Activated CD4-positive, alpha-beta T cell treated with anti-CD3 and anti-CD28 coated beads, Interleukin-10, Interleukin-2, amounts not matched to agents 100 ng/mL and 50 ng/mL, durations not matched to agents 16 hours and 8 hours (primary cell): ENCODE data around the gene LRRC4C.

Experiments
- DNase-seq: peaks from one replicate; pipeline ENCODE4 v3.0.0-alpha.2; 2020

The LRRC4C gene

DNA sequence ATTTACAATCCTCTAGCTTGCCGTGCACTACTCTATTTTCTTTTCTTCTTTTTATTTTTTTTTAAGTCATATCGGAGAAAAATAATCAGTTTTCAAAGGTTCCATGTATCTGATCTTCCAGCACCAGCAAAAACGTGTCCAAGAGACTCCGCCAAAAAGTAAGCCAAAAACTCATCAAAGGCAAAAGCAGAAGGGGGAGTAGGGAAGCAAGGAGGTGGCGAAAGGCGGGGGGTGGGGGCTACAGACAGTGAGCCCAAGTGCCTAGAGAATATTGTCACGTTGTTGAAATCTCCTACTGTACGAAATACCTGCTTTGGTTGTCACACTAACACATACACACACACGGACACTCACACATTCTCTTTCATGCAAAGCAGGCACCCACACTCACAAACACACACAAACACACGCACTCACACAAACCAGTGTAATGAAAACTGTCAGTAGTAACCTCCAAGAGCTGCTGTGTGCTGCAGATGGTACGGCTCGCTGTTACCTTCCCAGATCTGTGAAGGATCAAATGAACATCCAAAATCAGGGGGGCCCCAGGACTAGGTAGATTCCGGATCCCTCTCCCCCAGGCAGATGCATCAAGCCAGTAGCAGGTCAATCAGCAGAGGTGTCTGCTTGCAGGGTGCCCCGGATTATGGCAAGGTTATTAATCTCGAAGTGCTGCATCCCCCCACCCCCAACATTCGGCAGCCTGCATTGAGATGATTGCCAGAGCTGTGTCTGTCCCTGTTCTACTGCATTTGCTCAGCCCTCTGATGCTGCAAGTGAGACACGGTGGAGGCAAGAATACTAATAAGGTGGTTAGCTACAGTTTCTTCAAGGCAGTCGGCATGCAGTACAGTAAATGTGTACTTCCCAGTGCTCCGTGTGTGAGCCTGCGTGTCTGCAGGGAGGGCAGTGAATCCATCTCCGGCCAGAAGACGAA is at the start of gene LRRC4C:
Gene LRRC4C, minus strand, starts transcription at position 188 of the 937 bp plus-strand sequence.
- no peak for DNase-seq

DNA sequence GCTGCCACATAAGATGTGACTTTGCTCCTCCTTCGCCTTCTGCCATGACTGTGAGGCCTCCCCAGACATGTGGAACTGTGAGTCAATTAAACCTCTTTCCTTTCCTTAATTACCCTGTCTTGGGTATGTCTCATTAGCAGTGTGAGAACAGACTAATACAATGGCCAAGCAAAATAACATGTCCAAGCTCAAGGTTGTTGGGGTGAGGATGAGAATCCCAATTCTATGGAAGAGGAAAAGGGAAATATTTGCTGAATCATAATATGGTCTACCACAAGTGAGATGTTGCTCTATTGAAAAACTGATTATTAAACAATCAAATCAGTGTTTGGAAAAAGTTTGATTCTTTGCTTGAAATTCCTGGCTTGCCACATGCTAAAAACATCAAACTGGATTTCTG is 48.7 kb upstream of the LRRC4C start:
- DNase-seq, result no peak

DNA sequence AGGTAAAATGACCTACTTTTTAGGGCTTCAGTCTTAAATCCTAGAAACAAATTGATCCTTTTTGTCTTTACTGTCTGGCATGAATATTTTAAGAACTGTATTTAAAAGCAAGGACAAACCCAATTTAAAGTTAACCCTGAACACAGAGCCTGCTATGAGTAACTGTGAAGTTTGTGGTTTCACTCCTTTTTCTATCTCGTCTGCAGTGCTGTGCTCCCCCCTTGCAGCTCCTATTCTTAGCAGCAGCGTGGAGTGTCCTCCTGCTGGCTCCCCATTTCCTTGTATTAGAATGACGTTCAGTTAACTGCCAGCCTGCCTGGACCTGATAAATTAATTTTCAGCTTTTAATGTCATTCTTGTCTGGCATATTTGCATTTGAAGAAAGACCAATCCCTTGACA is 40.0 kb upstream of the LRRC4C start:
- no peak for DNase-seq

DNA sequence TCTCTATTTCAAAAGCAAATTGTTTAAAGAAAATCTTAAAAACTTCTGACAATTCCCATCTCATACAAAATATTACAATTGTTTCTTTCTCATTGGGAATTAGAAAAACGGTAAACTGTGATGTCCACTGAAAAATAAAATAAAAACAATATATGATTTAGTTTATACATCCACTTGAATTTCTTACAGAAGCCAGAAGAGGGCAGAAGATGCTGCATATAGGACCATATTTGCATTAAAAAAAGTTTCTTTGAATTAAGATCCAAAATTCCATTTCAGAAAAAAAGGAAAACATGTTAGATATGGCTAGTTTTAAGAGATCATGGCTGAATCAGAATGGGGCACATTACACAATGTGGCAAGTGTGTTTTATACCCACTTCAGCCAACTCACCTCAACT is 39.3 kb upstream of the LRRC4C start:
- no peak for DNase-seq

DNA sequence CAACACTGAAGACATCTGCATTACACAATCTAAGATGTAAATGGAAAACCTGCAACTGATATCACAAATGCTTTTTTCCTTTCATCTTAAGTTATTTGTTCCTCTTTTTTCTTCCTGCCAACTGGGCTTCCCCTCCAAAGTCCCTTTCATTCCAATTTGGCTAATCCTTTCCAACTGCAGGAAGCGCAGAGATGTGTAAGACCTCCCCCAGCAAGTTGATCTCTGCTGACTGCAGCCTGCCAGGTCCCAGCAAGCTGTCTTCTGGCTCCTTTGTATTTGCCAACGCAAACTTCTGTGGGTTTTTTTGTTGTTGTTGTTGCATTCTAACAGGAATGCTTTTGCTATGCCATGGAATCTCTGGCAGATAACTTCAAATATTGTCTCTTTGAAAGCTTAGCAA is 38.5 kb upstream of the LRRC4C start:
- no peak for DNase-seq

DNA sequence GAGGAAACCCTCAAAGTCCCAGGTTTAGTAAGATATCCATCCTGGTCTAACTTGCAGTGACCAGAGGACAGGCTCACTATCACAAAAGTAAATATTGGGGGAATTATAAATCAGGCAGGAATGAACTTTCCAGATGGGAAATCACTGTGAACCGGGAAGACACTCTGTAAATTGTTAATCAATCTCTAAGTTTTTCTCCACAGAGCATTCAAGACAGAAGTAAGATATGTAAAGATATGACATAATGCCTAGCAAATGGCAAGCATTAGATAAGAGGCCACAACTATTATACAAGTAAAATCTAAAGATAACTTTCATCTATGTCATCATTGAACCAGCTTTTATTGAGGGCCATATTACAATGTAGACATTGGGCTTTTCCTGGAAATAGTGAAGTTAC is 35.3 kb upstream of the LRRC4C start:
- DNase-seq, result no peak

DNA sequence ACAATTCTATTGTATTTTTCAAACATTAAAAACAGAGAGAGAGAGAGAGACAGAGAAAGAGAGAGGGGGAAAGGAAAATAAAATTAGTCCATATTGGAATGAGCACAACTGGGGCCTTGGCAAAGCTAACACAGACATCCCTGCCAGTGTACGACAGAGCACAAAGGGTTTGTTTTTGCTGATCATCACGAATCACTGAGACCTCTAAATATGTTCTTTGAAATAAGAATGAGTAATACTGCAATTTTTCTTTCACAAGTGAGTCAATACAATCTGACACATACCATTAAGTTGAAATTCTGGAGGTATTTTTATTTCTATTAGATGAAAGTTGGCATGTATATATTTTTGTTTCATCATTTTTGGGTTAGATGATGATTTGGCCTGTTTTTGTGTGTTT is 27.0 kb upstream of the LRRC4C start:
- DNase-seq, result no peak

DNA sequence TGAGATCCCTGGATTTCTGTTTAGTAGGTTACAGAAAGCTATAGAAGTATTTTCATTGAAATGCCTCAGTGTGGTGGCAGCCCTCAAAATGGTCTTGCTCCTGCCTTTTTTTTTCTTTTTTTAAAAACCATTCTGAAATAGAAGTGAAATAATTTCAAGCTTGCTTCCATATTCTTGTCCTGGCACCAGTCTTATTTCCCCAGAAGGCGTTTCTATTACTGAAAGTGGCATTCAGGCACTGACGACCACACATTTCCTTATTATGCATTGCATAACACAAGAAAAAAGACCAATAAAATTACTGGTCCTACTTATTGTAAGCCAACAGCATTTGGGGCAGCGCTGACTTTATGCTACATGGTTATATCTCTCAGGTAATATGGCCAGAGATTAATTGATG is 24.5 kb upstream of the LRRC4C start:
- no peak for DNase-seq

DNA sequence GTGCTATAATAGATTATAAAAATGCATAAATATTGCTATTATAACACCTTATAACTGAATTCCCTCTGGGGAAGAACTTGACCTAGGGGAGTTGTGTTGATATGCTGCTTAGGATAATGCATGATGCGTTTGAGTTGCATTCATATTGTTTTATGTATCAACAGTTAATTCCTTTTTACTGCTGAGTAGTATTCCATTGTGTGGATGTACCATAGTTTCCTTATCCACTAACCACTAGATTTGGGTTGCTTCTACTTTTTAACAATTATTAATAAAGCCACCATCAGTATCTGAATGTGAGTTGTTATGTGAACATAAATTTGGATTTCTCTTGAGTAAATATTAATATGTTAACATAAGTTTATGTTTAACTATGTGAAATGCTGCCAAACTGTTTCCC is 19.7 kb upstream of the LRRC4C start:
- no peak for DNase-seq

DNA sequence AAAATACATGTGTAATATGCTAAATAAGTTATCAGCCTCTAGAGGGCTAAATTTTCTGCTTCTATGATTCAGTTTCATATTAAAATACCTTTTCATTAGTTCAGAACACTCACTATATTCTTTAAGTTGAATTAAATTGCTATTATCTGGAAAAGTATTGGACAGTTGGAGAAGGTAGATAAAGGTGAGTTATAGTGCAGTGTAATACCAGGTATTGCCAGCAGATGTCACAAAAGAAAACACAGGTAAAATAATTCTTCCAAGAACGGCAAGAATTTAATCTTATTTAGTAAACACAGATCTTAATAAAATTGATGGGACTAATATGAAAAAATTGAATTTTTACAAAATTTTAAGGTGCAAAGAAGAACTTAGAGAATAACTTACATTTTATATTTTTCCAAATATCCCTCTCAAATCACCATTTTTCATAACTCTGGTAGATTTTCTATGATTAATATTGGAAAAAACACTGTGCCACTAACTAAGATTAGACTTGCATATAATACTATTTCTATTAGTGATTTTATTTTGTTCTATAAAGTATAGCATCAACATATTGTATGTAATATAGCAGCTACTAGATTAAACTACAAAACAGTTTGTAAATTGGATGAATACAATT is 1.7 kb upstream of the LRRC4C start:
- DNase-seq, result peak; percentile 3

DNA sequence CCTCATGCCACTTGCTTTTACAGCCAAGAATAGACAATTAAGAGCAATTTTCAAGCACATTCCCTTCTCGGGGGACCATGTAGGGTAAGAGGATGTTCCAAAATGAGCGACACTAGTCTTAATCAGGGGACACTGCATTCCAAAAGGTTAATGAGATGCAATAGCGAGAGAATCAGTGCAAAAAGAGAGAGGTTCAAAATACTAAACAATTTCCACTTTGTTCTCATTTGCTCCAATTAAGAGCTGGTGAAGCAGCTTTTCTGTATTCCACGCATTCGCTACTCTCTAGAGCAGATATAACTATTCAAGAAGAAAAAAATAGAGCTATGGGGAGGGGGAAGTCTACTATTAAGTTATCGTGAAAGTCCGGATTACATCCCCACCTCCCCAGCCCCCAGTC is 811 bp downstream of the LRRC4C start:
- no peak for DNase-seq

DNA sequence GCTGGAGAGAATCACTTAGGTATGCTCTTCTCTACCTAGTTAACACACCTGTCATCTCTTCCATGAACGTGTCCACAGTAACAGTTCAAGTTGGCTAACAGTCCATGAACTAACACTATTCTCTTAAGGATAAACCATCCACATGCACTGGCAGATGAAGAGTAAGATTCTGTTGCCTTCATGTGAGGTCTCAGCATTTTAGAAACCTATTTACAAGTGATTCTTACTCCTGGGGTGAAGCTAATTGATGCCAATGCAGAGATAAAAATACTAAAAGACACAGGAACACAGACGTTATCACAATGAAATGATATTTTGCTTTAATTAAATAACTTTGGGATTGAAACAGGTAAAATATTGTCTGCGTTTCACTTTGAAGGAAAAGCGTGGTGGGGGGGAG is 1.3 kb downstream of the LRRC4C start:
- no peak for DNase-seq

DNA sequence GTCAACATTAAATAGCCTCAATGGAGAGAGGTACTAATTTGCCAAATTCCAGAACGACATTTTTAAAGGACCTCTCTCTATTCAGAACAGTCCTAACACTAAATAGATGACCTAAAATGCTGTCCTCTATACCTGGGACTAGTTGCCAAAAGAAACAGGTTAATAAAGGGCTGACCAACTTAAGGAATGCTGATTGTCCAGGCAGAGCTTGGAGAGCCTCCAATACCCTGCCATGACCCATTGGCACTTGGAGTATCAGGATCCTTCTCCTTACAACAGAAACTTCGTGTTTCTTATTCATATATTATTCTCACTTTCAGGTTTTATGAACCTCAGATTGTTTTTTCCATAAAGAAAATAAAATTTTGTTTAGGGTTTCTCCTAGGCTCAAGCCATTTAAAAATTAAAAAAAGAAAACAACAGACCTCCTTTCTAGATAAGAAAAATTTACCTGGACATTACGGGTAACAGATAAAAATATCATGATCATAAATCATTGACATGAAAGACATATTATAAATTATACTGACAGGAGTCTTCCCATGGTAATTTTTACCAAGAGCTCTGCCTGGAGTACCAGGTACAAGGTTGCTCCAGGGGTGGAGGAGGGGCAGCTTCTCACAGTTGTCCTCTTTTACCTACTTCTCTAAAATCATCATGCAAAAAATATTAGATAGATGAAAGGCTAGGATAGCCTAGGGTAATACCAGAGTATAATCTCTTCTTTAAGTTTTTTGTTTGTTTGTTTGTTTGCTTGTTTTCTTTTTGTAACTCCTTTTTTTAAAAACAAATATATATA is 2.0 kb downstream of the LRRC4C start:
- no peak for DNase-seq

DNA sequence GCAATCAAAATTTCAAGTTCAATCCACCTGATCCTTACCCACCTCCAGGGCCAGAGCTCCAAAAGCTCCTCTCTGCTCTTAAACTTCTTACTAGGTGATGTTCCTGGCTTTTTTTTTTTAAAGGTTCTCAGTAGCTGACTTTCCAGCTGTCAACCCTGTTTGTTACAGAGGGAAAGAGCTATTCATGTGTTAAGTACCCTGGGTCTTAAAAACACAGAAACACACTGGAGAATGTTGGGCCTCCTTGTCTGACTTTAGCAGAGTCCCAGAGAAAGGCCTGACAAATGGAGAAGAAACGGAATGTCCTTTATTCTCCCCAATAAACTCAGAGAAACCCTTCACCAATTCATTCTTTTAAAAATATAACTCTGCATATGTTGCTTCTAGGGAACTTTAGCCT is 3.2 kb downstream of the LRRC4C start:
- DNase-seq, result no peak

DNA sequence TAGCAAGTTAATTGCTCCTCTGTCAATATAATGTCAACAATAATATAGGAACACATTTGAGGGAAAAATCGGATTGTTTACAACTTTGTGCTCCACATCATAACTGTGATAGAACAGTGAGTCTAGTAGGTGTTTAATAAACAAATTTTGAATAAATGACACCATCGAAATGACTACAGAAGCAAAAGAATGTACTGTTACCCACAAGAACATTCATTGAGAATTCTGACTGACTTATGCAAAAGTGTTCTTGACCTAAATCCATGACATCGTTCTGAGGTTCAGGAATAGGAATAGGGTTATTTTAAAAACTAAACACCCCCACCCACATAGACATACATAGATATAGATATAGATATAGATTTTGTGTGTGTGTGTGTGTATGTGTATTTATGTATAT is 8.4 kb downstream of the LRRC4C start:
- no peak for DNase-seq

DNA sequence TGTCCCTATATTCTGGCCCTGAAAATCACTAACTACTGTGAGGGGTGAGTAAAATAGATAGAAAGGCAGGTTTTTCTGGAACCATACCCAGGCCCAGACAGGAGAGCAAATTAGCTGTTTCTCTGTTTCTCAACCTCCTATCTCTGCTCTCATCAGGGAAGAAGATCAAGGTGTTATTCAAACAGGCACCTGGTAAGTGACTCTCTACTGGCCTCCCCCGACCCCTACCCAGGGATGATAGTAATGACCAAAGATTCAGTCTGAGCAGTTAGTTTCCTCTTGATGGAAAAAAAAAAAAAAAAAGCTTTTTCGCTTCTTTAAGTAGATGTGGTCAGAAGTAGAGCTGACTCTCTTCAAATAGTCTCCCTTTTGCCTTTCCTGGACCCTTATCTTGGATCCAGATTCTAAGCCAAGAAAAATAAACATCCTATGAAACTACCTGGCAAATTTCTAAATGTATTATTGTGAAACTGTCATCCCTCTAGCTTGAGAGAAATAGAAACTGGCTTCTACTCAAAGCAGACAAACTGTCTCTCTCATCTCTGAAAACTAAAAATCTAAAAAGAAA is 9.9 kb downstream of the LRRC4C start:
- DNase-seq, result no peak

DNA sequence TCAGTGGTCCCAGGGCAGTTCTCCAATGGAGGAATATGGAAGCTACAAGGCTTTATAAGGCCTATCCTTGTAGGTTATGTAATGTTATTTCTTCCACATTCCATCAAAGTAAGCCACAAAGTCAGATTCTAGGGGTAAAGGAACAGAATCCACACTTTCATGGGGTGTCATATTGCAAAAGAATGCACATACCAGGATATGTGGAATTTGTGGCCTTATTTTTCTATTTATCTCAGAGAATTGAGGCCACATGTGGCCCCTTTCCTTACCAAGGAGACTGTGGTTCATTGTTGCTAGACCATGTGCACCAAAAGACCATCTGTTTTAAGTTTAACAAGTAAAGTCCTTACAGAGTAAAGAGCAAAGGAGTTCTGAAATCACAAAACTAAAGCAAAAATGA is 12.9 kb downstream of the LRRC4C start:
- DNase-seq, result no peak

DNA sequence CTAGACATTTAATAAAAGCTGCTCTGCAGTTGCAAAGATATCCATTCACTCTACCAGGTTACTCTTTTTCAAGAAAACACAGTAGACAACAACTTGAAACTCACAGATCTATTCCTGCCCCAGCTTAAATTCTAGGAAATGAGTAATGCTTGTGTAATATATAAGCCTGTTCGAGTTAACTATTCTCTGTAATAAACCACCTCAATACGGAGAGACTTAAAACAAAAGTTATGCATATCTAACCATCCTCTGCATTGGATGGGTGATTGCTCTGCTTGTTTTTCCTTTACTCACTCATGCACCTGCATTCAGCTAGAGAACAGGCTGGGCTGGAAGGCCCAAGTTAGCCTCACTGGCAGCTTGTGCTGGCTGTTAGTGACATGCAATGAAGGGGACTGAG is 13.3 kb downstream of the LRRC4C start:
- no peak for DNase-seq

DNA sequence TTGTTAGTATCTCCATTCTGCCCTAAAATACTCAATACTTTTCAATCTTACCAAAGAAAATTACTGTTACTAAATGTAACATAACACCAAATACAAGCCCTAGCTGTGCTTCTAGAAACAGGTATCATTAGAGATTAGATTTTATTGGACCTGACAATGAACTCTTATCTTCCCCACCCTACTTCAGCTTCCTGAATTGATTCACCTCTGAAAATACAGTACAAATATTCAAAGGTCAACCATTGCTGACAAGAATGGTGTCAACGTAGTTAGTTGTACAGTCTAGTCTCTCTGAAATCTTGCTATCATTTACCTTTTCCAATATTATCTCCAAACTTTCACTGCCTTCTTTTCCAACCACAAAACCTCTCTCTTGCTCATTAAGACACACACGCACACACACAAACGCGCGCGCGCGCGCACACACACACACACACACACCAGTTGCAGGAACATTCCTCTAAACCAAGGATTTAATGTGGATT is 22.4 kb downstream of the LRRC4C start:
- DNase-seq, result no peak

DNA sequence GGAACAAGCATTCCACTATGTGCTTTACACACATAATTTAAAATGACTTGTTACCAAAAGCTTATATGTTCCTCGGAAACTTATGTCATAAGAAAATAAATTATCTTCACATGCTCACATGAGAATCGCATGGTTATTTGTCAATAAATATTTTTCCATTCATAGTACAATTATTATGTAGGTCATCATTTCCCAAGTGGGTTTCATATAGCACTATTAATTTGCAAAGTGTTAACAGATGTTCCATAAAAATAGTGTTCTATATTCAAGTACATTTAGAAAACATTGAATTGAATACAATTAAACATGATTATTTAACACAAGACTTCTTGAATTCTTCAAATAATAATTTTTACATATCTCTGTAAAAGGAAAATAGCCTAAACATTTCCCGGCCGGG is 23.9 kb downstream of the LRRC4C start:
- DNase-seq, result no peak

DNA sequence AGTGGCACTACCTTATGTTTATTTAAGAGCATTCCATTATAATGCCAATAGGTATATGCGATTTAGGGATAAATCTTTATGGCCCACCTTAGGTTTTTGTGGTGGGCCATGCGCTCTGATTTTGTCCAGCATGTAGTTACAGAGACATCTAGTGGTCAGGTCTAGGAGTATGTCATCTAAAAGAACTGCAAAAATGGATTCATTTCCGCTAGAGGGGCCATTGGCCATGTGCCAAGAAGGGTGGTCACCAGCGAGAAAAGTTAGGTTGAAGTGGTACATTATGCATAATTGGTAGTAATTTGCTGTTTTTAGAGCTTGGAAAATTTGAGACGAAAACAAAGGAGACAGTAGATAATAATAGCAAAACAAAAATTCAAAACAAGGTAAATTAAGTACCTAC is 27.7 kb downstream of the LRRC4C start:
- no peak for DNase-seq

DNA sequence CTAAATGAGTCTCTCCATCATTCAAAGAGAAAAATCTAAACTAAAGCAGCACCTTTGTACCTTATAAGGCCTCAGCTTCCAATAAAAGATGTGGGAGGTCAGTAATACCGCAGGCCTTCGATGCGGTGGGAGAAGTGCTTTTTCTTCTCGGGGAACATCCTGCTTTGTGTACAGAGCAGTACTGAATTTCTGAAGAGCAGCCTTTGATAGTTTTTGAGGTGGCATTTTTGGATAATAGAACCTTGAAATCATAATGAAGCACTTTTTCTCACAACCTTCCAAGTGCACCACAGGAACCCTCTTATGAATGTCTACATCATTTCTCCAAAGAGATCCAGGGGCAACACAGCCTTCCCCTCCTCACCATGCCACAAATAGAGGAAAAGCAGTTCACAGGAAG is 39.6 kb downstream of the LRRC4C start:
- DNase-seq, result no peak

DNA sequence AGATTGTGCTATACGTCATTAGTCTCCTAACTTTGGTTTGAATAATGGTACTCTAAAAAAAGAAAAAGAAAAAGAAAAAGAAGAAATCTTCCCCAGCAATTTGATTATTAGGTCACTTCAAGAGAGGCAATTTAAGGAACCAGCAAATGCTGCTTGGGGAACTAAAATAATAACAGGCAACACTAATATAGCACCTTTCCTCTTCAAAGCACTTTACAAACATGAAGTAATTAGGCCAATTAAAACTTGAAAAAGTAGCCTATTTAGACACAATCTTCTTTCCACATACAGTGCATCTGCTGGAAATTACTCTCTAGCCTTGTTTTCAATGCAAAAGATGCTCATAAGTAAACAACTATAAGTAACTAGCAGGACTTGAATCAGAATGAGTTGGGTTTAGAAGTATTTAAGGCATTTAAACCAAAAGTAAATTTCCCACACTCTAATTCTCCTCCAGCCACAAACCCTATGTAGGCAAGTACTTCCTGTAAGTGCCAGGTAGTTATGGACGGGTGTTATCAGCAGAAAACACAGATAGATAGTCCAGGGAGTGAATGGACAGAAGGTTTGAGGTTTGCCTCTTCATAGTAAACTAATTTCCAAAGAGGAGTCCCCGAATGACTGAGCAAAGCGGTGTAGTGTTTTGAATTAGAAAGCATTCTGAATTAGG is 44.5 kb downstream of the LRRC4C start:
- no peak for DNase-seq
